Astrocyte (in vitro differentiated cells and primary cell): ENCODE measurements around the gene VDAC1. TPM values are rescaled to one million over a fixed set of nuclear protein-coding genes. Genes with fewer than 3 reads are reported as not detected.
A peak's percentile ranks its signal among the peaks of the same experiment; 100 is the strongest.

ENCODE experiments used
- DNase-seq: peaks from one replicate; pipeline ENCODE4 v3.0.0-alpha.2; 2010; ENCODE audit warnings: low read depth
- FAIRE-seq: peaks from 2 replicates; lab custom pipeline; 2011; peaks lifted over from hg19 to GRCh38; lab: Jason Lieb, UNC
- H2AFZ ChIP-seq: 2 replicates; pipeline ENCODE4 v1.6.0; 2012; ENCODE audit warnings: low read depth, low read length, inconsistent platforms
- H3K27ac ChIP-seq: 2 replicates; pipeline ENCODE4 v1.5.1; 2011; ENCODE audit warnings: low read depth, low read length, inconsistent platforms
- H3K27me3 ChIP-seq: 2 replicates; pipeline ENCODE4 v1.6.0; 2011; ENCODE audit warnings: low read length, inconsistent platforms; ENCODE audit not compliant: insufficient read depth
- H3K36me3 ChIP-seq: 2 replicates; pipeline ENCODE4 v1.5.1; 2011; ENCODE audit warnings: low read length, inconsistent platforms; ENCODE audit not compliant: insufficient read depth
- H3K4me1 ChIP-seq: 2 replicates; pipeline ENCODE4 v1.5.1; 2011; ENCODE audit warnings: low read length, inconsistent platforms; ENCODE audit not compliant: insufficient read depth
- H3K4me2 ChIP-seq: 2 replicates; pipeline ENCODE4 v1.6.0; 2012; ENCODE audit warnings: low read length, inconsistent platforms
- H3K4me3 ChIP-seq: 2 replicates; pipeline ENCODE4 v1.5.1; 2011; ENCODE audit warnings: low read depth, mild to moderate bottlenecking, low read length, inconsistent platforms; ENCODE audit not compliant: insufficient read depth
- H3K79me2 ChIP-seq: 2 replicates; pipeline ENCODE4 v1.6.0; 2012; ENCODE audit warnings: mild to moderate bottlenecking, low read length, inconsistent platforms; ENCODE audit not compliant: insufficient read depth
- H3K9ac ChIP-seq: 2 replicates; pipeline ENCODE4 v1.6.0; 2012; ENCODE audit warnings: mild to moderate bottlenecking, low read length, inconsistent platforms
- H3K9me3 ChIP-seq: 2 replicates; pipeline ENCODE4 v1.5.1; 2012; ENCODE audit warnings: low read depth, mild to moderate bottlenecking, low read length, inconsistent platforms; ENCODE audit not compliant: insufficient read depth
- H4K20me1 ChIP-seq: 2 replicates; pipeline ENCODE4 v1.6.0; 2012; ENCODE audit warnings: low read length, inconsistent platforms; ENCODE audit not compliant: insufficient read depth
- H3K27ac Mint-ChIP-seq: one replicate; pipeline ENCODE4 v1.8.0; 2021; ENCODE audit warnings: mild to moderate bottlenecking, mixed read lengths; ENCODE audit not compliant: unreplicated experiment
- H3K27me3 Mint-ChIP-seq: one replicate; pipeline ENCODE4 v1.8.0; 2021; ENCODE audit warnings: low read depth, mixed read lengths; ENCODE audit not compliant: unreplicated experiment
- H3K36me3 Mint-ChIP-seq: one replicate; pipeline ENCODE4 v1.8.0; 2021; ENCODE audit warnings: low read depth, mixed read lengths; ENCODE audit not compliant: unreplicated experiment
- H3K4me1 Mint-ChIP-seq: one replicate; pipeline ENCODE4 v1.8.0; 2021; ENCODE audit warnings: low read depth, mixed read lengths; ENCODE audit not compliant: unreplicated experiment
- H3K4me3 Mint-ChIP-seq: one replicate; pipeline ENCODE4 v1.8.0; 2021; ENCODE audit warnings: mild to moderate bottlenecking, moderate library complexity, mixed read lengths; ENCODE audit not compliant: unreplicated experiment
- H3K9me3 Mint-ChIP-seq: one replicate; pipeline ENCODE4 v1.8.0; 2021; ENCODE audit warnings: mild to moderate bottlenecking, mixed read lengths; ENCODE audit not compliant: unreplicated experiment
- EZH2 ChIP-seq: IDR thresholded peaks from 2 replicates; pipeline ENCODE4 v1.6.1; 2012; ENCODE audit warnings: mild to moderate bottlenecking, low read length, inconsistent platforms; ENCODE audit not compliant: insufficient read depth
- total RNA-seq: library from RNA; stranded (reverse); gene quantifications from 2 replicates; pipeline ENCODE4 v1.2.1, GENCODE V29; 2021
- TF ChIP-seq, protein P1 (sequence below): IDR thresholded peaks from 2 replicates; pipeline ENCODE4 v1.5.1; 2011; ENCODE audit warnings: low read depth, mild to moderate bottlenecking, inconsistent platforms, low read length, moderate library complexity; ENCODE audit not compliant: insufficient read depth

Gene VDAC1
- total RNA-seq, 1 donor from 2014 or later = 364 TPM

DNA sequence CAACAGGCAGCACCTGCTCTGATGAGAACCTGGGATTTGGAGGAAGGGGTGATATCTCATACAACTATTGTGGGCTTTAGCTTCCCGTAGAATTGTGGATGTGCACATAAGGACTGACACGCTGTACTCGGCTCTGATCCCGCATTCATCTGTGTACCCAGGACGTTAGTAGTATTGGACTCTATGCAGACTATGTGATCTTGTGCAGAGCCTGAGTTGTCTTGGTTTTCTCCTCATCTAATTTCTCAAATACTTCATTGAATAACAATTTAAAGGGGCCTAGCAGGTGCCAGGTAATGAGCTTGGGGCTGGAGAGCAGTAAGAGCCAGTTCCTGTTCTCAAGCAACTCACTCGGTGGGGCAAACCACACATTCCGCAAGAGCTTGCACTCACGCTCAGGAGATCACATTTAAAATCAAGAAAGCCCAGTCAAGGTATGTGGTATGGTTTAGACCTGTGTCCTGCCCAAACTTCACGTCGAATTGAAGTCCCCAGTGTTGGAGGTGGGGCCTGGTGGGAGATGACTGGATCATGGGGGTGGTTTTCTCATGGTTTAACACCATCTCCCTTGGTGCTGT is 51.1 kb downstream of the VDAC1 start:
- Histone ChIP-seq H3K79me2 (peaks cover 13% of the 10 kb centered on the region), H3K4me1 (peaks cover 13% of the 10 kb centered on the region), H4K20me1 (no peaks in the 10 kb centered on the region), H3K27me3 (no peaks in the 10 kb centered on the region), H3K36me3 (peaks cover 14% of the 10 kb centered on the region), H3K9ac (peak overlapping the region; percentile 7), H3K4me3 (no peak overlapping the region), H3K4me2 (peak overlapping the region; percentile 35), H2AFZ (no peak overlapping the region), H3K27ac (peak overlapping the region; percentile 54), H3K9me3 (no peaks in the 10 kb centered on the region)
- Mint-ChIP-seq H3K4me3 (no peak overlapping the region), H3K9me3 (no peaks in the 10 kb centered on the region), H3K4me1 (peaks cover 11% of the 10 kb centered on the region), H3K36me3 (peaks cover 7% of the 10 kb centered on the region), H3K27me3 (no peaks in the 10 kb centered on the region), H3K27ac (peak overlapping the region; percentile 41)
- TF ChIP-seq, protein P1, sequence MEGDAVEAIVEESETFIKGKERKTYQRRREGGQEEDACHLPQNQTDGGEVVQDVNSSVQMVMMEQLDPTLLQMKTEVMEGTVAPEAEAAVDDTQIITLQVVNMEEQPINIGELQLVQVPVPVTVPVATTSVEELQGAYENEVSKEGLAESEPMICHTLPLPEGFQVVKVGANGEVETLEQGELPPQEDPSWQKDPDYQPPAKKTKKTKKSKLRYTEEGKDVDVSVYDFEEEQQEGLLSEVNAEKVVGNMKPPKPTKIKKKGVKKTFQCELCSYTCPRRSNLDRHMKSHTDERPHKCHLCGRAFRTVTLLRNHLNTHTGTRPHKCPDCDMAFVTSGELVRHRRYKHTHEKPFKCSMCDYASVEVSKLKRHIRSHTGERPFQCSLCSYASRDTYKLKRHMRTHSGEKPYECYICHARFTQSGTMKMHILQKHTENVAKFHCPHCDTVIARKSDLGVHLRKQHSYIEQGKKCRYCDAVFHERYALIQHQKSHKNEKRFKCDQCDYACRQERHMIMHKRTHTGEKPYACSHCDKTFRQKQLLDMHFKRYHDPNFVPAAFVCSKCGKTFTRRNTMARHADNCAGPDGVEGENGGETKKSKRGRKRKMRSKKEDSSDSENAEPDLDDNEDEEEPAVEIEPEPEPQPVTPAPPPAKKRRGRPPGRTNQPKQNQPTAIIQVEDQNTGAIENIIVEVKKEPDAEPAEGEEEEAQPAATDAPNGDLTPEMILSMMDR = no peak
- TF ChIP-seq EZH2 = no peak
- FAIRE-seq (no peak), DNase-seq (no peak)

DNA sequence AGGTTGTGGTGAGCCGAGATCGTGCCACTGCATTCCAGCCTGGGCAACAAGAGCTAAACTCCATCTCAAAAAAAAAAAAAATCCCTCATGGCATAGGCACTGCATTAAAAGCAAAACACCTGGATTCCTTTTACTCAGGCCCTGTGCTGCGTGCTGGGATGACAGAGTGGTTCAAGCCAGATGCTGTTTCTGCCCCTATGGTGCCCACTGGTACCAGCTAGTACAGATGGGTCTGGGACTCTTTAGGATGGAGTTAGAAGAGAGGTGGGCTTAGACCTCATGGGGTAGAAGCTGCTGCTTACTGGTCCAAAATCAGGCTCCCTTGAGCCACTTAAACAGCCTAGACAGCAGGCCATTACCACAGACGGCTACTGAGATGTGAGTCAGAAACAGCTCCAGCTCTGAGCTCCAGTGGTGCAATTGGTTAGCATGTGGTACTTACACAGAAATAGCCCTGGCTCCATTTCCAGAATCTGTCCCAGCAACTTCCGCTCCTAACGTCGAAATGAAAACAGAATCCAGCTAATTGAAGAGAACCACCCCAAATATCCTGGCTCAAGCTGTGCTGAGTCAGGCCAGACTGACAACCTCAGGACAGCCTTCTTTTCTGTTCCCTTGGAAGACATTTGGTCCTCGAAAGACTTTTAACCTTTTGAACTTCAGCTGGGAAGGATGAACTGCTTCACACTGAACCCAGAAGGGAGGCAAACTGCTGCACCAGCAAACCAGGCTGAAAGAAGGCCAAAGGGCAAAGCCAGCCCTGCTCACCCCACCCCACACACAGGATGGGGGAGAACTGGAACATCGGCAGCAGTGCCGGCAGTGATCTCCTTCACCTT is 51.8 kb downstream of the VDAC1 start:
- peaks cover 7% of the 10 kb centered on the region for H3K36me3 Mint-ChIP-seq
- H4K20me1 ChIP-seq = no peaks in the 10 kb centered on the region
- H3K27me3 Mint-ChIP-seq = no peaks in the 10 kb centered on the region
- peaks cover 11% of the 10 kb centered on the region for H3K4me1 Mint-ChIP-seq
- FAIRE-seq (peak; percentile 47), DNase-seq (peak; percentile 98)
- H2AFZ ChIP-seq = no peak overlapping the region
- H3K79me2 ChIP-seq = peaks cover 12% of the 10 kb centered on the region
- peak overlapping the region; percentile 54 for H3K27ac ChIP-seq
- no peaks in the 10 kb centered on the region for H3K27me3 ChIP-seq
- no peak overlapping the region for H3K4me3 Mint-ChIP-seq
- peak overlapping the region; percentile 35 for H3K4me2 ChIP-seq
- peaks cover 13% of the 10 kb centered on the region for H3K4me1 ChIP-seq
- no peaks in the 10 kb centered on the region for H3K9me3 ChIP-seq
- peak overlapping the region; percentile 64 for H3K27ac Mint-ChIP-seq
- H3K9ac ChIP-seq = peak overlapping the region; percentile 7
- H3K9me3 Mint-ChIP-seq = no peaks in the 10 kb centered on the region
- H3K4me3 ChIP-seq = no peak overlapping the region
- peaks cover 14% of the 10 kb centered on the region for H3K36me3 ChIP-seq
- no peak for TF ChIP-seq EZH2
- TF ChIP-seq, protein P1 = no peak
